Activated CD4-positive, alpha-beta memory T cell treated with anti-CD3 and anti-CD28 coated beads, Interleukin-2, amount 10 ng/mL, durations not matched to agents 7 days and 5 days (primary cell): ENCODE data around the gene BCAM. TPM values are rescaled to one million over a fixed set of nuclear protein-coding genes. Genes with fewer than 3 reads are reported as not detected.

Source experiments
- CTCF ChIA-PET: fragments of 350-600 bp; sonication (Branson Sonifier 250); formaldehyde crosslinking; loops from one replicate; lab custom pipeline; 2021; ENCODE audit warnings: antibody characterized with exemption, inconsistent platforms; lab: Charles Lee
- POLR2A ChIA-PET: fragments of 350-600 bp; sonication (Branson Sonifier 250); formaldehyde crosslinking; loops from one replicate; lab custom pipeline; 2021; ENCODE audit warnings: antibody characterized with exemption; lab: Charles Lee
- DNase-seq: peaks from one replicate; pipeline ENCODE4 v3.0.0-alpha.2; 2020
- H3K27ac Mint-ChIP-seq: one replicate; pipeline ENCODE4 v1.8.0; 2021; ENCODE audit warnings: mild to moderate bottlenecking, mixed read lengths
- H3K27me3 Mint-ChIP-seq: one replicate; pipeline ENCODE4 v1.8.0; 2021; ENCODE audit warnings: mixed read lengths
- H3K36me3 Mint-ChIP-seq: one replicate; pipeline ENCODE4 v1.8.0; 2021; ENCODE audit warnings: low read depth, mixed read lengths
- H3K4me1 Mint-ChIP-seq: one replicate; pipeline ENCODE4 v1.8.0; 2021; ENCODE audit warnings: mixed read lengths
- H3K4me3 Mint-ChIP-seq: one replicate; pipeline ENCODE4 v1.8.0; 2021; ENCODE audit warnings: mild to moderate bottlenecking, mixed read lengths
- H3K9me3 Mint-ChIP-seq: one replicate; pipeline ENCODE4 v1.8.0; 2021; ENCODE audit warnings: mixed read lengths
- total RNA-seq, 2 experiments: library from RNA; stranded (reverse); gene quantifications; one replicate each; pipeline ENCODE4 v1.2.3, GENCODE V29; 2021

BCAM gene
- total RNA-seq, 2 experiments from 2014 or later: not detected

DNA sequence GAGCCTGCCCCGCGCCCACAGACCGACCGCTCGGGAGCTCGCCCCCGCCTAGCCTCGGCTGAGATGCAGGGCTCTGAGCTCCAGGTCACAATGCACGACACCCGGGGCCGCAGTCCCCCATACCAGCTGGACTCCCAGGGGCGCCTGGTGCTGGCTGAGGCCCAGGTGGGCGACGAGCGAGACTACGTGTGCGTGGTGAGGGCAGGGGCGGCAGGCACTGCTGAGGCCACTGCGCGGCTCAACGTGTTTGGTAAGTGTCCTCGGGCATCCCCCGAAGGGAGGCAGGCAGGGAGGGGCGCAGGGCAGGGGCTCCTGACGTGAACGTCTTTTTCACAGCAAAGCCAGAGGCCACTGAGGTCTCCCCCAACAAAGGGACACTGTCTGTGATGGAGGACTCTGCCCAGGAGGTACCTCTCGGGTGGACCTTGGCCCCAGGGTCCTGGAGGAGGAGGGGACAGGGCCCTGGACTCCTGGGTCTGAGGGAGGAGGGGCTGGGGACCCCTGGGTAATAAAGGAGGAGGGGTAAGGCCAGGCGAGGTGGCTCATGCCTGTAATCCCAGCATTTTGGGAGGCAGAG, 3.3 kb downstream of the BCAM start:
- H3K4me3 Mint-ChIP-seq: no peak overlapping the region
- H3K4me1 Mint-ChIP-seq: no peaks in the 10 kb centered on the region
- ChIA-PET POLR2A (no interaction called here), CTCF (no interaction called here)
- H3K27me3 Mint-ChIP-seq: peaks cover 13% of the 10 kb centered on the region
- no peaks in the 10 kb centered on the region for H3K9me3 Mint-ChIP-seq
- no peak overlapping the region for H3K27ac Mint-ChIP-seq
- DNase-seq: no peak
- H3K36me3 Mint-ChIP-seq: no peaks in the 10 kb centered on the region

DNA sequence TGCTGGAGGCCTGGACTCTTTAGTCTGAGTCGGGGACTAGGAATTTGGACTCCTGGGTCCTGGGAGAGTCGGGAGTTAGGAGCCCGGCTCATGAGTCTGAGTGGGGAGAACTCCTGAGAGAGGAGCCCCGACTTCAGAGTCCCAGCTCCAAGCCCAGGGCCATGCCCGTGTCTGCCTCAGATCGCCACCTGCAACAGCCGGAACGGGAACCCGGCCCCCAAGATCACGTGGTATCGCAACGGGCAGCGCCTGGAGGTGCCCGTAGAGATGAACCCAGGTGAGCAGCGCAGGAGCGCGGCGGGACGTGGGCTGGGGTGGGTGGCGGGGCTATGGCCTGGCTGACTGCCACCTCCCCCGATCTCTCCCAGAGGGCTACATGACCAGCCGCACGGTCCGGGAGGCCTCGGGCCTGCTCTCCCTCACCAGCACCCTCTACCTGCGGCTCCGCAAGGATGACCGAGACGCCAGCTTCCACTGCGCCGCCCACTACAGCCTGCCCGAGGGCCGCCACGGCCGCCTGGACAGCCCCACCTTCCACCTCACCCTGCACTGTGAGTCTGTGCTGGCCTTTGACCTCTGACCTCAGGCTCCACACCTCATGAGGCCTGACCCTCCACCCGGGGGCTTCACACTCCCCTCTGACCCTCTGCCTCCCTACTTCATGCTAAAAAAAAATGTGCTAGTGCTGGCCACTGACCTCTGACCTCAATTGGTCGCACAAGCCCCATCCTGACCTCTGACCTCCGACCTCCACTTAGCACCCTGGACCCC, 4.4 kb downstream of the BCAM start:
- ChIA-PET POLR2A (no interaction called here), CTCF (no interaction called here)
- Mint-ChIP-seq H3K27me3 (peaks cover 10% of the 10 kb centered on the region), H3K27ac (no peak overlapping the region), H3K4me1 (no peaks in the 10 kb centered on the region), H3K9me3 (no peaks in the 10 kb centered on the region), H3K4me3 (no peak overlapping the region), H3K36me3 (no peaks in the 10 kb centered on the region)
- DNase-seq: no peak

DNA sequence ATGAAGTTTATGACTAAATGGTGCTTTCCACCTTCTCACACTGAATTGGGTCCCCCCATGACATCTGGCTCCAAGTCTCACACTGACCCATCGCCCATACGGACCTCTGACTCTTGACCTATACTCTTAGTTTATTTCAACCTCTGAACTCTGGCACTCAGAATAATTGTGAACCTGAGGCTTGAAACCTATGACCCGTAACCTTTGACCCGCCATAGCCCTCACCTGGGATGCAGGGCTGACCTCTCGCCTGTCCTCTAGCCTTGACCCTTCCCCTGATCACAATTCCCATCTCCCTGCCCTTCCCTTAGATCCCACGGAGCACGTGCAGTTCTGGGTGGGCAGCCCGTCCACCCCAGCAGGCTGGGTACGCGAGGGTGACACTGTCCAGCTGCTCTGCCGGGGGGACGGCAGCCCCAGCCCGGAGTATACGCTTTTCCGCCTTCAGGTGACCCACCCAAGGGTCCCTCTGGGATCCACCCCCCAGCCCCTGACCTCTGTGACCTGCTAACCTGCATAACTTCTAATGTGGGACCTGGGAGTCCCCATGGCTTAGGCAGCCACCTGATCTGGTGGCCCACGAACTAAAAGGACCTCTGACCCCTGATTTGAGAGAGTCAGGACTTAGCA, 5.1 kb downstream of the BCAM start:
- no peak overlapping the region for H3K4me3 Mint-ChIP-seq
- H3K27me3 Mint-ChIP-seq: peaks cover 6% of the 10 kb centered on the region
- ChIA-PET CTCF (interaction anchor here (0.7 kb wide), 1 partner anchor 1634 kb away, joined by 4 read pairs; no protein-coding TSS in a partner anchor), POLR2A (no interaction called here)
- no peak for DNase-seq
- H3K36me3 Mint-ChIP-seq: no peaks in the 10 kb centered on the region
- H3K27ac Mint-ChIP-seq: no peak overlapping the region
- H3K9me3 Mint-ChIP-seq: no peaks in the 10 kb centered on the region
- H3K4me1 Mint-ChIP-seq: no peaks in the 10 kb centered on the region

DNA sequence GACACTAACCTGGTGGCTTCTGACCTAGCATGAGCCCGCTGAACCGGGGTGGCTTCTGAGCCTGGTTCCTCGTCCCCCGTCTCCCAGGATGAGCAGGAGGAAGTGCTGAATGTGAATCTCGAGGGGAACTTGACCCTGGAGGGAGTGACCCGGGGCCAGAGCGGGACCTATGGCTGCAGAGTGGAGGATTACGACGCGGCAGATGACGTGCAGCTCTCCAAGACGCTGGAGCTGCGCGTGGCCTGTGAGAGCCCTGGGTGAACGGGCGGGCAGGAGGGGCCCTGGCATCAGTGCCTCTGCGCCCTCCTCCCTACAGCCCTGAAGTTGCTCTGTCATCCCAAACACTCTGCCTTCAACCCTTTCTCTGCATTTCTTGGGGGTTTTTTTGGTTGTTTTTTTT, 5.6 kb downstream of the BCAM start:
- Mint-ChIP-seq H3K27ac (no peak overlapping the region), H3K36me3 (no peaks in the 10 kb centered on the region), H3K27me3 (peaks cover 4% of the 10 kb centered on the region), H3K4me1 (no peaks in the 10 kb centered on the region), H3K4me3 (no peak overlapping the region), H3K9me3 (no peaks in the 10 kb centered on the region)
- ChIA-PET POLR2A (no interaction called here), CTCF (interaction anchor here (0.7 kb wide), 1 partner anchor 1634 kb away, joined by 4 read pairs; no protein-coding TSS in a partner anchor)
- DNase-seq: no peak

DNA sequence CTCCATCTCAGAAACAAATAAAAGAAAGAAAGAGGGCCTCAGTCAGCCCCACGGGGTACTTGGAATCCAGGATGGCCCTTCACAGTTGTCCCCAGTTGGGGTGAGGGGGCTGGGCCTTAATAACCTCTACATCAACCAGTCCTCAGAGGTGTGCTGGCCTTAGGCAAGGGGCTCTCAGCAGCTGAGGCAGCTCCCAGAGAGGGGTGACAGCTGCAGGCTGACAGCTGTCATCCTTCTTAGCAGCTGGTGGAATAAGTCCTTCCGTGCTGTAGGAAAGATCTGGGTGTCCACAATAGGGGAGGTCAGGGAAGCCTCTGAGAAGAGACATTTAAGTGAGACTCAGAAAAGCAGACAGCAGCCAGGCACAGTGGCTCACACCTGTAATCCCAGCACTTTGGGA, 7.4 kb downstream of the BCAM start:
- H3K4me1 Mint-ChIP-seq: no peaks in the 10 kb centered on the region
- no peak for DNase-seq
- CTCF ChIA-PET: no interaction called here
- no peaks in the 10 kb centered on the region for H3K36me3 Mint-ChIP-seq
- no peak overlapping the region for H3K4me3 Mint-ChIP-seq
- no peak overlapping the region for H3K27ac Mint-ChIP-seq
- no peaks in the 10 kb centered on the region for H3K27me3 Mint-ChIP-seq
- H3K9me3 Mint-ChIP-seq: no peaks in the 10 kb centered on the region
- POLR2A ChIA-PET: no interaction called here

GRCh38 chr19:44817725-44818465, 9.0 kb downstream of the BCAM start:
- no peaks in the 10 kb centered on the region for H3K4me1 Mint-ChIP-seq
- POLR2A ChIA-PET: no interaction called here
- H3K4me3 Mint-ChIP-seq: no peak overlapping the region
- H3K27me3 Mint-ChIP-seq: no peaks in the 10 kb centered on the region
- CTCF ChIA-PET: no interaction called here
- no peaks in the 10 kb centered on the region for H3K36me3 Mint-ChIP-seq
- H3K9me3 Mint-ChIP-seq: no peaks in the 10 kb centered on the region
- DNase-seq: no peak
- H3K27ac Mint-ChIP-seq: no peak overlapping the region

DNA sequence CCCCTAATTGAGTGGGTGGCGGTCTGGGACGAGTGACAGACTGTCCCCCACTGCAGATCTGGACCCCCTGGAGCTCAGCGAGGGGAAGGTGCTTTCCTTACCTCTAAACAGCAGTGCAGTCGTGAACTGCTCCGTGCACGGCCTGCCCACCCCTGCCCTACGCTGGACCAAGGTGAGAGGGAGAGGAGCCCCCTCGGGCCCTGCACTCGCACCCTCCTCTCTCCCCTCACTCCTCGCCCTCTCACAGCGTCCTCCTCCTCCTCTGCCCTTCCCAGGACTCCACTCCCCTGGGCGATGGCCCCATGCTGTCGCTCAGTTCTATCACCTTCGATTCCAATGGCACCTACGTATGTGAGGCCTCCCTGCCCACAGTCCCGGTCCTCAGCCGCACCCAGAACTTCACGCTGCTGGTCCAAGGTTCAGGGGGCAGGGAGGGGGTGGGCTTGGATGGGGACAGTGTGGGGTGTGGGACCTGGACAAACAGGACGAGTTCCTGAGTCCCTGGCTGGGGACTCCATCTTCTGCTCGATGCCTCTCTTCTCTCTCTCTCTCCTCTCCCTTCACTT, 9.6 kb downstream of the BCAM start:
- no peak overlapping the region for H3K4me3 Mint-ChIP-seq
- no peaks in the 10 kb centered on the region for H3K27me3 Mint-ChIP-seq
- H3K27ac Mint-ChIP-seq: no peak overlapping the region
- DNase-seq: no peak
- POLR2A ChIA-PET: no interaction called here
- H3K9me3 Mint-ChIP-seq: no peaks in the 10 kb centered on the region
- H3K36me3 Mint-ChIP-seq: no peaks in the 10 kb centered on the region
- H3K4me1 Mint-ChIP-seq: no peaks in the 10 kb centered on the region
- CTCF ChIA-PET: no interaction called here

- CTCF ChIA-PET: no interaction called here
- no peaks in the 10 kb centered on the region for H3K9me3 Mint-ChIP-seq
Measured at GRCh38 chr19:44819246-44819832, 10.4 kb downstream of the BCAM start.

GRCh38 chr19:44820648-44821609, 12.0 kb downstream of the BCAM start:
- H3K27ac Mint-ChIP-seq: no peak overlapping the region
- no peaks in the 10 kb centered on the region for H3K4me1 Mint-ChIP-seq
- no peak overlapping the region for H3K4me3 Mint-ChIP-seq
- POLR2A ChIA-PET: no interaction called here
- H3K36me3 Mint-ChIP-seq: no peaks in the 10 kb centered on the region
- no peak for DNase-seq
- H3K27me3 Mint-ChIP-seq: no peaks in the 10 kb centered on the region
- H3K9me3 Mint-ChIP-seq: no peaks in the 10 kb centered on the region
- CTCF ChIA-PET: interaction anchor here (1.1 to 1.5 kb wide), 2 partner anchors 20 to 131 kb away, joined by 3 to 4 read pairs; no protein-coding TSS in a partner anchor

More at GRCh38 chr19:44819246-44819832, 10.4 kb downstream of the BCAM start:
- Mint-ChIP-seq H3K4me3 (no peak overlapping the region), H3K27ac (no peak overlapping the region), H3K4me1 (no peaks in the 10 kb centered on the region), H3K27me3 (no peaks in the 10 kb centered on the region), H3K36me3 (no peaks in the 10 kb centered on the region)
- POLR2A ChIA-PET: no interaction called here
- DNase-seq: no peak

- Mint-ChIP-seq H3K27ac (no peak overlapping the region), H3K9me3 (no peaks in the 10 kb centered on the region), H3K4me3 (no peak overlapping the region), H3K36me3 (no peaks in the 10 kb centered on the region), H3K27me3 (peaks cover 4% of the 10 kb centered on the region), H3K4me1 (no peaks in the 10 kb centered on the region)
- DNase-seq: no peak
- POLR2A ChIA-PET: no interaction called here
- CTCF ChIA-PET: interaction anchor here (1.5 kb wide), 1 partner anchor 133 kb away, joined by 3 read pairs; no protein-coding TSS in a partner anchor
Measured at GRCh38 chr19:44822177-44822576, 13.3 kb downstream of the BCAM start.

- H3K9me3 Mint-ChIP-seq: no peaks in the 10 kb centered on the region
- no peak overlapping the region for H3K27ac Mint-ChIP-seq
- POLR2A ChIA-PET: no interaction called here
- no peaks in the 10 kb centered on the region for H3K4me1 Mint-ChIP-seq
- CTCF ChIA-PET: interaction anchor here (1.5 kb wide), 1 partner anchor 133 kb away, joined by 3 read pairs; no protein-coding TSS in a partner anchor
- H3K27me3 Mint-ChIP-seq: peaks cover 6% of the 10 kb centered on the region
- no peak overlapping the region for H3K4me3 Mint-ChIP-seq
- no peak for DNase-seq
- no peaks in the 10 kb centered on the region for H3K36me3 Mint-ChIP-seq
Measured at GRCh38 chr19:44822670-44823372, 13.9 kb downstream of the BCAM start.
